OCI-M2 (cell line): ENCODE data around the gene LRPAP1.

Experiments
- DNase-seq: peaks from one replicate; lab custom pipeline; 2025; ENCODE audit not compliant: unreplicated experiment; lab: John Stamatoyannopoulos, UW

The LRPAP1 gene

GRCh38 chr4:3533423-3533820 is 1.2 kb upstream of the LRPAP1 start:
- no peak for DNase-seq

GRCh38 chr4:3532751-3533422 is 665 bp upstream of the LRPAP1 start:
- no peak for DNase-seq

GRCh38 chr4:3531318-3531878 is 824 bp downstream of the LRPAP1 start:
- DNase-seq: no peak

GRCh38 chr4:3530663-3531254 is 1.5 kb downstream of the LRPAP1 start:
- no peak for DNase-seq

GRCh38 chr4:3530051-3530450 is 2.2 kb downstream of the LRPAP1 start:
- DNase-seq: no peak

- no peak for DNase-seq
These were observed 2.9 kb downstream of the LRPAP1 start for GRCh38 chr4:3529363-3529762.

GRCh38 chr4:3527914-3528876 is 4.0 kb downstream of the LRPAP1 start:
- no peak for DNase-seq

- no peak for DNase-seq
These were observed 4.9 kb downstream of the LRPAP1 start for GRCh38 chr4:3527101-3527913.

GRCh38 chr4:3526456-3526855 is 5.8 kb downstream of the LRPAP1 start:
- no peak for DNase-seq

- DNase-seq: no peak
These were observed 6.4 kb downstream of the LRPAP1 start for GRCh38 chr4:3525532-3526430.

GRCh38 chr4:3524920-3525319 is 7.3 kb downstream of the LRPAP1 start:
- DNase-seq: no peak

- no peak for DNase-seq
These were observed 7.9 kb downstream of the LRPAP1 start for GRCh38 chr4:3524349-3524748.

GRCh38 chr4:3523628-3524221 is 8.5 kb downstream of the LRPAP1 start:
- DNase-seq: no peak

GRCh38 chr4:3523146-3523627 is 9.0 kb downstream of the LRPAP1 start:
- DNase-seq: no peak

GRCh38 chr4:3522651-3523050 is 9.6 kb downstream of the LRPAP1 start:
- DNase-seq: no peak

GRCh38 chr4:3522326-3522640 is 9.9 kb downstream of the LRPAP1 start:
- DNase-seq: no peak

GRCh38 chr4:3521621-3522325 is 10.4 kb downstream of the LRPAP1 start:
- DNase-seq: no peak

- DNase-seq: no peak
These were observed 11.2 kb downstream of the LRPAP1 start for GRCh38 chr4:3520796-3521600.
